Coronary artery (tissue), 2 donors: ENCODE measurements around the gene SHE.

Experiments
- DNase-seq: peaks from one replicate; pipeline ENCODE4 v3.0.0-alpha.2; 2017; ENCODE audit warnings: low spot score
- H3K27ac ChIP-seq, 2 donors: fragments of 200-600 bp; sonication (generic); one replicate each; pipeline ENCODE4 v1.5.1; 2016 to 2019
- H3K4me3 ChIP-seq: fragments of 200-600 bp; sonication (generic); 2 replicates; pipeline ENCODE4 v1.5.1; 2016; ENCODE audit warnings: mild to moderate bottlenecking, moderate library complexity
- CTCF ChIP-seq: fragments of 200-600 bp; sonication (generic); IDR thresholded peaks from one replicate; pipeline ENCODE4 v1.5.1; 2019; ENCODE audit warnings: antibody characterized with exemption

SHE gene

GRCh38 chr1:154431586-154432373, 70.4 kb downstream of the SHE start:
- H3K27ac ChIP-seq, result peak overlapping the region; percentile 45 to 53
- no peak for DNase-seq
- no peak overlapping the region for H3K4me3 ChIP-seq
- TF ChIP-seq CTCF, result no peak

- Histone ChIP-seq H3K27ac (peak overlapping the region in 1 of 2 donors; percentile 6), H3K4me3 (no peak overlapping the region)
- no peak for TF ChIP-seq CTCF
- no peak for DNase-seq
These were observed 71.3 kb downstream of the SHE start for GRCh38 chr1:154430903-154431302.

GRCh38 chr1:154429841-154430611, 72.2 kb downstream of the SHE start:
- H3K27ac ChIP-seq, result no peak overlapping the region

More at GRCh38 chr1:154429841-154430611, 72.2 kb downstream of the SHE start:
- DNase-seq, result no peak
- H3K4me3 ChIP-seq, result no peak overlapping the region
- TF ChIP-seq CTCF, result no peak
